BJ (cell line): Measurements from ENCODE around the gene DTX3. TPM values are rescaled to one million over a fixed set of nuclear protein-coding genes. Genes with fewer than 3 reads are reported as not detected.

Experiments used
- CTCF ChIA-PET: fragments of 350-600 bp; formaldehyde crosslinking; extraction: SDS; loops from one replicate; lab custom pipeline; 2021; ENCODE audit warnings: antibody characterized with exemption, inconsistent platforms; lab: Yijun Ruan, JAX
- POLR2A ChIA-PET: fragments of 300-600 bp; sonication (Branson Sonifier 250); formaldehyde crosslinking; extraction: SDS; loops from one replicate; lab custom pipeline; 2021; ENCODE audit warnings: antibody characterized with exemption; lab: Charles Lee
- DNase-seq: peaks from one replicate; pipeline ENCODE4 v3.0.0-alpha.2; 2011; ENCODE audit warnings: low read depth
- H3K27me3 ChIP-seq: 2 replicates; pipeline ENCODE4 v1.6.0; 2011; ENCODE audit warnings: low read length; ENCODE audit not compliant: control insufficient read depth, insufficient read depth
- H3K36me3 ChIP-seq: 2 replicates; pipeline ENCODE4 v1.5.1; 2011; ENCODE audit warnings: low read length; ENCODE audit not compliant: control insufficient read depth, insufficient read depth
- H3K4me3 ChIP-seq: 2 replicates; pipeline ENCODE4 v1.5.1; 2011; ENCODE audit warnings: low read depth, mild to moderate bottlenecking, control low read depth, low read length
- polyA plus RNA-seq: library from polyadenylated mRNA; depleted of rRNA; stranded (reverse); fragments of >200 nt; gene quantifications from 2 replicates; pipeline ENCODE4 v1.2.3, GENCODE V29; 2011
- TF ChIP-seq, protein P1 (sequence below): IDR thresholded peaks from 2 replicates; pipeline ENCODE4 v1.5.1; 2011; ENCODE audit warnings: low read depth, mild to moderate bottlenecking, control low read depth, inconsistent platforms, low read length, moderate library complexity; ENCODE audit not compliant: insufficient read depth

Gene DTX3
- polyA plus RNA-seq, 1 experiment = 26.0 TPM

DNA sequence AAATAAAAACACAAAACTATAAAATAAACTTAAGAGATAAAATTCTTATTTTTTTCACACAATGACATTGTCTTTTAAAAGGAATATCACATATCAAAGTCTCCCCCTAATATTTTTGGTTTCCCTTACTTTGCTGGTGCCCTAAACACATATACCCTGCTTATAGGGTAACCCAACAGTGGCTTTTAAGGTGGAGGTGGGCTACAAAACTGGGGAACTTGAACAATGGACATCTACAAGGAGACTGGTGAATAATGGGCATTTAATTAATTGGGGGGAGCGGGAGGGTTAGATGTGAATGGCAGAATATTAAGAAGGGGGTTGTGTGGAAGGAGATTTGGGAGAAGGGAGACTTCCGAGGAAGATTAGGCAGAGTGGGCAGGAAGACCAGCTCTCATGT, 18.8 kb downstream of the DTX3 start:
- Histone ChIP-seq H3K27me3 (peaks cover 36% of the 10 kb centered on the region), H3K36me3 (no peaks in the 10 kb centered on the region), H3K4me3 (no peak overlapping the region)
- no peak for DNase-seq
- POLR2A ChIA-PET = no interaction called here
- CTCF ChIA-PET = interaction anchor here (1.2 to 17.5 kb wide), 4 partner anchors 9 to 41 kb away, joined by 3 to 257 read pairs (median 18); partner anchors contain the start of genes ARHGEF25 and B4GALNT1
- TF ChIP-seq, protein P1, sequence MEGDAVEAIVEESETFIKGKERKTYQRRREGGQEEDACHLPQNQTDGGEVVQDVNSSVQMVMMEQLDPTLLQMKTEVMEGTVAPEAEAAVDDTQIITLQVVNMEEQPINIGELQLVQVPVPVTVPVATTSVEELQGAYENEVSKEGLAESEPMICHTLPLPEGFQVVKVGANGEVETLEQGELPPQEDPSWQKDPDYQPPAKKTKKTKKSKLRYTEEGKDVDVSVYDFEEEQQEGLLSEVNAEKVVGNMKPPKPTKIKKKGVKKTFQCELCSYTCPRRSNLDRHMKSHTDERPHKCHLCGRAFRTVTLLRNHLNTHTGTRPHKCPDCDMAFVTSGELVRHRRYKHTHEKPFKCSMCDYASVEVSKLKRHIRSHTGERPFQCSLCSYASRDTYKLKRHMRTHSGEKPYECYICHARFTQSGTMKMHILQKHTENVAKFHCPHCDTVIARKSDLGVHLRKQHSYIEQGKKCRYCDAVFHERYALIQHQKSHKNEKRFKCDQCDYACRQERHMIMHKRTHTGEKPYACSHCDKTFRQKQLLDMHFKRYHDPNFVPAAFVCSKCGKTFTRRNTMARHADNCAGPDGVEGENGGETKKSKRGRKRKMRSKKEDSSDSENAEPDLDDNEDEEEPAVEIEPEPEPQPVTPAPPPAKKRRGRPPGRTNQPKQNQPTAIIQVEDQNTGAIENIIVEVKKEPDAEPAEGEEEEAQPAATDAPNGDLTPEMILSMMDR = no peak

DNA sequence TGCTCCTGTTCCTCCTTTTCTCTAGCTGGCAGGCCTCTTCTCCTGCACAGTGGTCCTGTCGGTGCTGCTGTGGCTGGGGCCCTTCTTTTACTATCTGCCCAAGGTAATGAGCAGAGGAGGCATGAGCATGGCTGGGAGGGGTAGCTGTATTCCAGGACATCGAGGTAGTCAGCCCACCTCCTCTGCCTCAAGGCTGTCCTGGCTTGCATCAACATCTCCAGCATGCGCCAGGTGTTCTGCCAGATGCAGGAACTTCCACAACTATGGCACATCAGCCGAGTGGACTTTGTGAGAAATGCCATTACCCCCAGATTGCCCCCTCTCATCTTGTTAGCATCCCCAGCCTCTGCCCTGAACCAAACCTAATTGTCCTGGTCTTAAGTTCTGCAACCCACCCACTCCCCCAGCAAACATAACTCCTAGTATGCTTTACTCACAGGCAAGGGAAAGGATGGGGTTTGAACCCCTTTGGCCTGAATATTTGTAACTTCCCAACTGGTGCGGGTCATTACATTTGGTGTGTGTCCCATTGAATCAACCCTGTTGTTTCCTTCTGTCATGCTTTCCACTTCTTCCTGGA, 19.3 kb downstream of the DTX3 start:
- CTCF ChIA-PET = interaction anchor here (1.2 to 17.5 kb wide), 3 partner anchors 9 to 42 kb away, joined by 6 to 257 read pairs (median 8); partner anchors contain the start of genes B4GALNT1 and PIP4K2C
- POLR2A ChIA-PET = no interaction called here
- no peaks in the 10 kb centered on the region for H3K36me3 ChIP-seq
- DNase-seq = no peak
- peaks cover 38% of the 10 kb centered on the region for H3K27me3 ChIP-seq
- H3K4me3 ChIP-seq = no peak overlapping the region
- TF ChIP-seq, protein P1 = no peak

DNA sequence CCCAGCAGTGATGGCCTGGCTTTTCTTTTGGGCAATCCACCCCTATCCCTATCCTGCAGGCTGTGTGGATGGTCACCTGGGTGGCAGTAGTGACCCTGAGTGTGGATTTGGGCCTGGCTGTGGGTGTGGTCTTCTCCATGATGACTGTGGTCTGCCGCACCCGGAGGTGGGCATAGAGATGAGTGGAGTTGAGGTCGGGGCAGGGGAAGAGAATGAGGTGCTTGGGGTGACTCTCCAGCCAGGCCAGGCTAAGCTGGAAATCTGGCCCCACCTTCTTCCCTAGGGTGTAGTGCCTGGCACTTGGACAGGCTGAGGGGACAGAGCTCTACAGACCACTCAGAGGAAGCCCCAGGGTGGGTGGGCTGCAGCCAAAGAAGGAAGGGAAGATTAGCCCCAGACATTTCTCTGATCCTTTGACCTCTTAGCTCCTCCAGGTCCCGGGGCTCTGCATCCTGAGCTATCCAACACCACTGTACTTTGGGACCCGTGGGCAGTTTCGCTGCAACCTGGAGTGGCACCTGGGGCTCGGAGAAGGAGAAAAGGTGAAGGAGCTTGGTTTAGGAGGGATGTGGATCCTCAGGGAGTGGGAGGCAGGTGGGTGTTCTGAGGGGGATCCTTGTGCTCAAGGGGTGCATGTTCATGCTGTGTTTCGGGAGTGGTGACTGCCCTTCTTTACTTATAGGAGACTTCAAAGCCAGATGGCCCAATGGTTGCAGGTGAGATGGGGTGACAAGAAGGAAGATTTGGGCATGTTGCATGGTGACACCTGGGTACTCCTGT, 20.0 kb downstream of the DTX3 start:
- no peak overlapping the region for H3K4me3 ChIP-seq
- no peak for DNase-seq
- ChIA-PET CTCF (interaction anchor here (1.2 to 17.5 kb wide), 4 partner anchors 8 to 69 kb away, joined by 3 to 257 read pairs (median 7); partner anchors contain the start of genes B4GALNT1, OS9 and PIP4K2C), POLR2A (no interaction called here)
- no peaks in the 10 kb centered on the region for H3K36me3 ChIP-seq
- H3K27me3 ChIP-seq = peaks cover 38% of the 10 kb centered on the region
- TF ChIP-seq, protein P1 = no peak

DNA sequence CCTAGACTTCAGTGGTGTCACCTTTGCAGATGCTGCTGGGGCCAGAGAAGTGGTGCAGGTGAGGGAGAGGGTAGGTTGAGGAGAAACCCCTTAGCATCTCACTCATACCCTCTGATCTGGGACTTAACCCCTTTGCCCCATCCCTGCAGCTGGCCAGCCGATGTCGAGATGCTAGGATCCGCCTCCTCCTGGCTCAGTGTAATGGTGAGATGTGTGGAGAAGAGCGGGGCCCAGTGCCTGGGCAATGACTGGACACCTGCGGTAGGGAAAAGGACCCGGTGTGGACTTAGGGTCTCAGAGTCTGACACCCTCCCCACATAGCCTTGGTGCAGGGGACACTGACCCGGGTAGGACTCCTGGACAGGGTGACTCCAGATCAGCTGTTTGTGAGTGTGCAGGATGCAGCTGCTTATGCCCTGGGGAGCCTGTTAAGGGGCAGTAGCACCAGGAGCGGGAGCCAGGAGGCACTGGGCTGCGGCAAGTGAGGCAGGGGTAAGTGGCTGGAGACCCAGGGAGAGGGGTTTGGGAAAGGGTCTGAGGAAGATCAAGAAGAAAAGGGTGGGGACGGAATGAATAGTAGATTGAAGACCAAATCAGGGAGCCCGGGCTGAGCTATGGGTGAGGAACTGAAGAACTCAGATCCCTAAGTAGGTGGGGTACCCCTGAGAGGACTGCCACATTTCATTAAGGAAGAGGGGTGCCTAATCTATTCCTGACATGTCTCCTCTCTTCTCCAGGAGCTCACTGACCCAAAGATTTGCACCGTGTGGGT, 20.8 kb downstream of the DTX3 start:
- Histone ChIP-seq H3K36me3 (no peaks in the 10 kb centered on the region), H3K4me3 (no peak overlapping the region), H3K27me3 (peaks cover 33% of the 10 kb centered on the region)
- TF ChIP-seq, protein P1 = no peak
- POLR2A ChIA-PET = no interaction called here
- CTCF ChIA-PET = interaction anchor here (0.8 to 17.5 kb wide), 5 partner anchors 9 to 68 kb away, joined by 3 to 257 read pairs (median 6); partner anchors contain the start of genes OS9 and PIP4K2C
- no peak for DNase-seq
